ENCODE data around the gene CARD8.

- TF ChIP-seq CTCF (IDR thresholded peaks at IDR 0.05; ENCODE audit: insufficient read depth, low read length): no peak
- TF ChIP-seq SPI1 (IDR thresholded peaks at IDR 0.05; ENCODE audit: borderline replicate concordance, low read depth): no peak
These were observed 18.7 kb downstream of the CARD8 start for GRCh38 chr19:48237057-48237456.

Data from HL-60 (cell line).